ENCODE data around the gene HSPA9.

HSPA9 gene

DNA sequence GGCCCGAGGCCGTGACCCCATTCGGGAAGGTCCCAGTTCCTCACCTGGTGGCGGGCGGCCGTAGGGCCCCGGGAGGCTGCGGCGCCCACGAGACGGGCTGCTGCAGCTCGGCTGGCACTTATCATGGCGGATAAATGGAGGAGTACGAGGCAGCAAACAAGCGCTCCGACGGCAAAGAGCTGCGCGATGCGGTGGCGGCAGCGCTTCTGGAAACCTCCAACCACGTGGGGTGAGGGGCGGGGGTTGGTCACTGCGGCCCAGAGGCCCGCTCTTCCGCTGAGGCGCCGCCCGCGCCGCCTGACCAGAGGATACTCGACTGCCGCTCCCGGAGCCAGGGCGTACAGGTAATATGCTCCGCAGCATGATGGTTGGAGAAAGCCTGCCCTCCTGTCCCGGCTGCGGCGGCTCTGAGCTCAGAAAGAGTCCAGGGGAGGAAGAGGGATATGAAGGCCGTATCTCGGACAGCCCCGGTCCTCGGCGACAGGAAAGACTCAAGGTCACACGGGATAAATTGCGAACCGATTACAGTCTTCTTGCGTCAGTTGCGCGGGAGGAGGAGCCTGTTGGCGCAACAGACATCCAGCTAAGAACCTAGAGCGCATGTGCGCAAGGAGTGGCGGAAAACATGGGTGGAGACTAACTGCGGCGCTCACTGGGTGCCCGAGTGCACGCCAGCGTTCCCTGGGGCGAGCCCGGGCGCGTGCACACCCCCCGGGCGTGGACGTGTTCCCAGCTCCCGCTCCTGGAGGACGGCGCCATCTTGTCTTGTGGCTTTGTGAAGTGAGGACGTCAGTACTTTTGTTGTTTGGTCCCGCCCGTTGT lies at the start of gene HSPA9:
TSS of gene HSPA9 (minus strand) at position 208 of the 822 bp plus-strand sequence. CDS start at position 125, 83 bp downstream.
- DNase-seq = peak; percentile 98

DNA sequence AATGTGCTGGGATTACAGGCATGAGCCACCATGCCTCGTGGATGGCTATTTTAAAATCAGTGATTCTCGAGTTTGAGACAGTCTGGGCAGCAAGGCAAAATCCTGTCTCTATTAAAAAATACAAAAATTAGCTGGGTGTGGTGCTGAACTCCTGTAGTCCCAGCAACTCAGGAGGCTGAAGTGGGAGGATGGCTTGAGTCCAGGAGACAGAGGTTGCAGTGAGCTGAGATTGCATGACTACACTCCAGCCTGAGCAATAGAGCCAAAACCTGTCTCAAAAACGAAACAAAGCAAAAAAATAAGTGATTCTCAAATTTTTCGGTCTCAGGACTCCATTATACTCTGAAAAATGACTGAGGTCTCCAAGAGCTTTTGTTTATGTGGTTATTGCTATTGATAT lies 47.9 kb upstream of the HSPA9 start:
- DNase-seq = no peak

DNA sequence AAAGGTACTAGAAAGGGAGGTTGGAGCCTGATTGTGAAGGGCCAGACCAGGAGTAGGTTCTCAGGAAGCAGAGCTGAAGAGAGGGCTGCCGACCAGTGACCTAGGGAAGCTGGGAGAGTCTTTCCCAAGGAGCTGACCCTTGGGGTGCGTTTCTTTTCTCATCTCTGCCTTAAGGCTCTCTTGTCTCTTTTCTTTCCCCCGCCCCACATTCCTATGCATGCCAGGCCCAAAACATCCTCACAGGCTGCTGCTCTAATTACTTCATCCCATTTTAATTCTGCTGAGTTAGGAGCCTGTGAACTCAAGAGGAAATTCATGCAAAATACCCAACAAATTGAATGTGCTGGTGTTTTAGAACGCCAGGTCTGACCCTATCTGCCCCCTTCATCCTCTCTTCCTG lies 46.9 kb upstream of the HSPA9 start:
- DNase-seq = no peak

DNA sequence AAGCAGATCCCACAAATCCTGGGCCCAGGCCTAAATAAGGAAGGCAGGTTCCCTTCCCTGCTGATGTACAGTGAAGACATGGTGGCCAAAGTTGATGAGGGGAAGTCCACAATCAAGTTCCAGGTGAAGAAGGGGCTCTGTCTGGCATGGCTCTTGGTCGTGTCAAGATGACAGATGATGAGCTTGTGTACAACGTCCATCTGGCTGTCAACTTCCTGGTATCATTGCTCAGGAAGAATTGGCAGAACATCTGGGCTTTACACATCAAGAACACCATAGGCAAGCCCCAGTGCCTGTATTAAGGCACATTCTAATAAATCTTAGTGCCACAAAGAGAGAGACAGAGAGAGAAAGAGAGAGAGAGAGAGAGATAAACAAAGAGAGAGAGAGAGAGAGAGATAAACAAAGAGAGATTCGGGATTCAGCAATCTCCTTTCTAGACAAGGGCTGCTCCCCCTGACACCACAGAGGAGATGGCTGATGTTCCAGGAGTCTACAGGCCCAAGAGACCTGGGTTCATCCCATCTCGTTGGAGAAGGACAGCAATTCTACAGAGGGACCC lies 45.5 kb upstream of the HSPA9 start:
- no peak for DNase-seq

- no peak for DNase-seq
Measured at GRCh38 chr5:138616508-138616907, 41.3 kb upstream of the HSPA9 start.

DNA sequence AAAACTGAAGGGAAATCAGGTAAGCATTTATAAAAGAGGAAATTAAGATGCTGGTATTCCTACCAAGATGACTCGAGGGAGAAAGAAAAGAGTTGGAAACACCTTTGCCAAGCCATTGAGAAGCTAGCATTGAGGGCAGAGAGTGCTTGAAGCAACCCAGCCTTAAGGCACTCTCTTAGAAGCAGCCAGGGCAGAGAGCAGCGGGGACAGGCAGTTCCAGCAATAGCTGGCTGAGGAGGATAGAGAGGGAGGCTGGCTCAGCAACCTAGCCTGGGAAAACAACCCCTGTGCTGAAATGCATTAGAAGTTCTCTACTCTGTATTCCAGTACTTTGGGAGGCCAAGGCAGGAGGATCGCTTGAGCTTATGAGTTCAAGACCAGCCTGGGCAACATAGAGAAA lies 40.3 kb upstream of the HSPA9 start:
- DNase-seq = no peak

DNA sequence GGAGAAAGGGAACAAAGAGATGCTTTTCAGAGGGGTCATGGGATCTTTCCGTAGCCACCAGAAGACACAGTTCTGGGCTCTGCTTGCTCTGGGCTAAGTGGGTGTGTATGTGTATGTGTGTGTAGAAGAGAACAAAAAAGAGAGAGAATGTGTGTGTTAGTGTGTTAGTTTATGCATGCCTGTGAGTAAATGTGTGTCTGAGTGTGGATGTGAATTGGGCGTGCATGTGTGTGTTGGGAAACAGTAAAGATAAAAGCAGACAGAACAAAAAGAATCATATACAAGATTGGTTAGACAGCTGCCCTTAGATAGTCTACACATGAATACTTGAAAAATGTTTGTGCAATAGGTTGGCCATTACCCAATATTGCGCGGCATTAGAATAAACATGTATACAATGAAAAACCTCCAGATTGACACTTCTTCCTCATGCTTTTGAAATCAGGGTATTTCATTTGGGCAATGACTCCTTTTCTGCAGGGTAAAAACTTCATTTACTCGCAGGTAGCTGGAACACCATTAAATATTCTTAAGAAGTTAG lies 36.5 kb upstream of the HSPA9 start:
- DNase-seq = no peak

- no peak for DNase-seq
Measured at GRCh38 chr5:138610918-138611677, 35.9 kb upstream of the HSPA9 start.

GRCh38 chr5:138610415-138610917 lies 35.3 kb upstream of the HSPA9 start:
- no peak for DNase-seq

DNA sequence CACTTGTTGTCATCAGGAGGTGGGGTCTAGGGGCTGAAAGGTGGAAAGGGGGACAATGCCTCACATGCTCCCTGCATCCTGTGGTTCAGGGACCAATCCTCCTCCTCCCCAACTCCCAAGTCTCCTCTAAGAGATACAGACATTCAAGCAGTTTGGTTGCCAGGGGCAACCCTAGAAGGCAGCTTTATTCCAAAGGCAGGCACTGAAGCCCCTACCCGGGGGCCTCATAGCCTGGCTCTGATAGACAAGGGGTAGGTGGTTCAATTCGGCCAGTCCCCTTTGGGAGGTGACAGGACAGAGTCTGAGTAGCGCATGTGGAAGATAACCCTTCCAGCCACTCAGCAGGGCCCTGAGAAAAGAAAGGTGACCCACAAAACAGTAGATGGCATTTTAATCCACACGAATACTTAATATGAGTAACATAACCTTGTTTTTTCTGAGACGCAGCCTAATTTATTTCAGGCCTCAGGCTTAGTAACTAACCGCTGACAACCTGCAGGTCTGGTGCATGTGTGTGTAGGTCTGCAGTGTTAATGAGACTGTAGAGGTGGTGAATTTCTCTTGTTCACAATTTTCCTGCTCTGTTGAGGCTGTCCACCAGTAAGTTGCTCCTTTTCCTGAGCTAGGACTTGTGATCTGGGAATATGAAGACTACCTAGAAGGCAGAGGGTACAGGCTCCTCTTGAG lies 31.3 kb upstream of the HSPA9 start:
- DNase-seq = no peak

GRCh38 chr5:138605254-138605972 lies 30.2 kb upstream of the HSPA9 start:
- DNase-seq = no peak

- no peak for DNase-seq
Measured at GRCh38 chr5:138604176-138604785, 29.1 kb upstream of the HSPA9 start.

GRCh38 chr5:138603249-138603920 lies 28.2 kb upstream of the HSPA9 start:
- DNase-seq = no peak

DNA sequence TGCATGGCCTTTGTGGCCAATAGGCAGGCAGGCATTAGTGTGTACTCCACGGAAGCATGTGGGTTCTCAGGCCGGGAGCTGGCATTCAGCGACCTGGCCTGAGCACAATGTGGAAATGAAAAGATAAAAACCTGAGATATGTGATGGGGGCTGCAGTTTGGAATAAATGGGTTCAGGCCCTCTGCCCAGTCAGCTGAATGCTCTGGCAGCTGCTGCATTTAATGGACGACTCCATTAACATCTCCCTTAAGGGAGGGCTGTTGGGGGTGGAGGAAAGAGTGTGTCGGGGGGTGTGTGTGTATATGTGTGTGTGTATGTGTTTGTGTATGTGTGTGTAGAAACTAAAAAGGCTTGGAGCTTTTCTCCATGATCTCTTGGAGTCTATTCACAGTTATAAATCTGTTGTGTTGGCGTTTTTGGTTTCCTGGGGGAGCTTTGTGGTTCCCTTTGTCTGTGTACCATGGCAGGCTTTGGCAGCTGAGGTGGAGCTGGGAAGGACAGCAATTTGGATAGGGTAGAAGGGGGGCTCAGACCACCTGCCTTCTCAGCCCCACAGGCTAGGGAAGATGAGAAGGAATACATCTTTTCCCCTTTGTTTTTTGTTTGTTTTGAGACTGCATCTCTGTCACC lies 27.3 kb upstream of the HSPA9 start:
- DNase-seq = no peak

- no peak for DNase-seq
Measured at GRCh38 chr5:138601444-138601843, 26.2 kb upstream of the HSPA9 start.

- no peak for DNase-seq
Measured at GRCh38 chr5:138600446-138600845, 25.2 kb upstream of the HSPA9 start.

DNA sequence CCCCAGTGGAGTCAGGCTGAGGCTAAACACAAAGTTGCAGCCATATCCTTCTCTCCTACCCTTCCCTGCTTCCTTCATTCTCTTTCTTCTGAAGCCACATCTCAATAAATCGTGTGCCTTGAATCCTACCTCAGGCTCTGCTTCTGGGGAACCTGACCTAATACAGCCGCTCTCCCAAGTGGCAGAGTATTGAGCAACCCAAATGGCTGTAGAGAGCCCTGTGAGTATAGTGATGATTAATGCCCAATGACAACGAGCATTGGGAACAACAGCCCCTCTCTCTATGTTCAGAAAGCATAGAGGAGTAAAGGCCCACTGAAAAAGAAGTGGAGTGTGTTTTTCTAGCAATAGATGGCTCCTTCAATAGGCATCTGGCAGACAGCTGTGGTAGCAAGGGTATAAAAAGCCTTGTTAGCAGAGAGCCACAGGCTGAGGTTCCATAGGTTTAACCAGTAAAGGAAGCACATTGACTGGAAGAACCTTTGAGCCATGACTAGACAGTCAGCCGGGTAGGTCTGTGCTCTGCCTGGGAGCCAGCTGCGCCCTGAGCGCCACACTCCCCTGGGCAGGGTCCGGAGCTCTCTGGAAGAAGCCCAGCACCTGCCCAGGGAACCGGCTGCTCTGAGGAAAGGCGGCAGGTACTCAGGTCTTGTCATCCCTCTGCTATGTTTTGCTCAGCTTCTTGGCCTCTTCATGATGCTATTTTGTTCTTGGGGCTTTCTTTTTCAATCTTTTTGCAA lies 22.6 kb upstream of the HSPA9 start:
- DNase-seq = no peak

DNA sequence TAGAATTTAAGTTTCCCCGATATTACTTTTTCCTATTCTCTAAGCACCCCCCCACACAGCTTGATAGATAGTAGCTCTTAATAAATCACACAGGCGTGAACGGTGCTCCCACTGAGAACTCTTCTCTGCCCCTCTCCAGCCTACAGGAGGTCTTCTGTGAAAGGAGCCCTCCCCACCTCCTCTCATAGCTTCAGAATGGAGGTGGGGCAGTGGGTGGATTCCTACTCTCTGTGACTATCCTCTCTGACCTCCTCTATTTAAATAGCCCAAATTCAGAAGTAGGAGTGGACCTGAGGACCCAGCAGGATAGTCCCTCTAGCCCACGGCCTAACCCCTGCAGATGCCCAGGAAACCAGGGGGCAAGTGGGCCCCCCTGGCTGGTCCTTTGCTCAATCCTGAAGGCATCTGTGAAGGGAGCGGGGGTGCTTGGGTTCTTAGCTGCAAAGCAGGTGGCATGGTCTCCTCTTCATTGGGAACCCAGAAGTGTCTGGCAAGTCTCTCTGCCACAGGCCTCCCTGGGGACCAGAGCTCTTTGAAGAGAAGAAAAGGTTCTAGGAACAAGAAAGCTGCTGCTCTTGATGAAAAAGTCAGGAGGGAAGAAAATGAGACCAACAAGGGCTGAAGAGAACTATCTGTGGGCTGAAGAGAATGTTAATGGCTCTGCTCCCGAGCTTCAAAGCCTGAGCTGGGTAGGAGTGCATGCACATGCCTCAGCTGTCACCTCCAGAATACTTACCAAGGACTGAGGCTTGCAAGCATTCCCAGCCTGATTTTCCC lies 21.1 kb upstream of the HSPA9 start:
- DNase-seq = no peak

GRCh38 chr5:138595180-138595795 lies 20.1 kb upstream of the HSPA9 start:
- DNase-seq = no peak
